Measurements from ENCODE around the gene CDK6. TPM values are rescaled to one million over a fixed set of nuclear protein-coding genes. Genes with fewer than 3 reads are reported as not detected.

Gene CDK6
- total RNA-seq, 1 experiment from 2014 or later = 41.4 TPM

- POLR2A ChIA-PET = no interaction called here
- no peak for DNase-seq (ENCODE audit: low read depth, low spot score)
- no TSS peak for BruUV-seq (replicated peaks)
These were observed 202.2 kb downstream of the CDK6 start for GRCh38 chr7:92634205-92634604.

More at GRCh38 chr7:92634205-92634604, 202.2 kb downstream of the CDK6 start:
- Histone ChIP-seq H3K9ac (ENCODE audit: low read length) (peak overlapping the region; percentile 4), H3K27me3 (ENCODE audit: insufficient read depth, low read length) (no peaks in the 10 kb centered on the region), H3K36me3 (ENCODE audit: control insufficient read depth in 1 of 2, insufficient read depth in 2 of 2, low read length in 2 of 2) (peaks cover 0 to 4% of the 10 kb centered on the region in 2 experiments; a peak in 1 of 4 replicates), H3K9me2 (ENCODE audit: insufficient read depth) (no peaks in the 10 kb centered on the region), H3K79me2 (ENCODE audit: insufficient read depth, low read length) (peaks cover 6% of the 10 kb centered on the region; the same call in 1 of the 2 replicates), H3K27ac (ENCODE audit: low read depth, low read length) (peak overlapping the region; percentile 64; the same call in 1 of the 2 replicates), H3K4me3 (replicated peaks in 1 of 2; ENCODE audit: low read depth in 1 of 2, low read length in 2 of 2) (no peak overlapping the region), H3K9me3 (ENCODE audit: control insufficient read depth in 1 of 2, insufficient read depth in 1 of 2, low read depth in 1 of 2, low read length in 2 of 2) (no peaks in the 10 kb centered on the region), H3K4me1 (ENCODE audit: control insufficient read depth in 1 of 2, insufficient read depth in 2 of 2, low read length in 2 of 2) (peaks cover 38 to 51% of the 10 kb centered on the region in 2 experiments), H2AFZ (ENCODE audit: low read depth, low read length, poor library complexity, severe bottlenecking) (no peak overlapping the region), H3K4me2 (ENCODE audit: low read length) (peak overlapping the region; percentile 78), H4K20me1 (ENCODE audit: insufficient read depth) (no peaks in the 10 kb centered on the region)
- no peak for ATAC-seq
- ChIA-PET CTCF (no interaction called here), RAD21 (ENCODE audit: low non-redundant PET in 1 of 2, low total read pairs in 2 of 2, uncharacterized antibody in 2 of 2, unreplicated experiment in 2 of 2) (no interaction called here)
- TF ChIP-seq TCF7L2 (IDR thresholded peaks at IDR 0.05; ENCODE audit: borderline replicate concordance, extremely low read depth, insufficient read depth, insufficient read length) = no peak
- TF ChIP-seq ELF1 (IDR thresholded peaks at IDR 0.05; ENCODE audit: borderline replicate concordance, low read depth) = no peak
- no peak for TF ChIP-seq CBX3 (IDR thresholded peaks at IDR 0.05; ENCODE audit: low read depth)
- TF ChIP-seq EZH2phosphoT487 (IDR thresholded peaks at IDR 0.05; ENCODE audit: borderline replicate concordance) = no peak
- no peak for TF ChIP-seq EGR1 (IDR thresholded peaks at IDR 0.05; ENCODE audit: low read depth)
- TF ChIP-seq CEBPB (IDR thresholded peaks at IDR 0.05; ENCODE audit: low read depth) = no peak
- TF ChIP-seq FOSL1 (IDR thresholded peaks at IDR 0.05; ENCODE audit: low read depth) = no peak
- TF ChIP-seq RAD21 (IDR thresholded peaks at IDR 0.05; ENCODE audit: low read depth) = no peak
- no peak for TF ChIP-seq SP1 (IDR thresholded peaks at IDR 0.05; ENCODE audit: low read depth)
- no peak for TF ChIP-seq POLR2A (IDR thresholded peaks at IDR 0.05; ENCODE audit: borderline replicate concordance, extremely low read depth, insufficient read depth, insufficient read length)
- no peak for TF ChIP-seq SRF (IDR thresholded peaks at IDR 0.05; ENCODE audit: low read depth)
- TF ChIP-seq CTCF (IDR thresholded peaks at IDR 0.05 in 2 of 3, conservative IDR thresholded peaks at IDR 0.05 in 1 of 3; ENCODE audit: borderline replicate concordance in 1 of 3, insufficient read depth in 1 of 3, low read depth in 2 of 3, low read length in 2 of 3) = no peak
- TF ChIP-seq POLR2AphosphoS5 (IDR thresholded peaks at IDR 0.05; ENCODE audit: low read depth, low read length) = no peak
- no peak for TF ChIP-seq YY1 (IDR thresholded peaks at IDR 0.05; ENCODE audit: extremely low read depth, insufficient replicate concordance, low read depth, low read length)
- no peak for TF ChIP-seq ATF3 (IDR thresholded peaks at IDR 0.05)
- no peak for TF ChIP-seq EZH2 (IDR thresholded peaks at IDR 0.05)
- intact Hi-C loops (cut with micrococcal nuclease) = no loop called here

Measured in HCT116 (cell line).